B cell (primary cell): ENCODE data around the gene FFAR2. TPM values are rescaled to one million over a fixed set of nuclear protein-coding genes. Genes with fewer than 3 reads are reported as not detected.

Source experiments
- ATAC-seq: fragments of 200-7000 bp; cut with Tn5 transposase; one replicate; pipeline ENCODE4 v1.10.0; 2021; ENCODE audit warnings: low read depth, mild to moderate bottlenecking, moderate number of reproducible peaks, moderate library complexity
- CTCF ChIA-PET: fragments of 350-600 bp; sonication (Branson Sonifier 250); formaldehyde crosslinking; loops from one replicate; lab custom pipeline; 2021; ENCODE audit warnings: antibody characterized with exemption, inconsistent platforms; lab: Charles Lee
- POLR2A ChIA-PET: fragments of 350-600 bp; sonication (Branson Sonifier 250); formaldehyde crosslinking; loops from one replicate; lab custom pipeline; 2021; ENCODE audit warnings: antibody characterized with exemption; lab: Charles Lee
- DNase-seq: peaks from one replicate; pipeline ENCODE4 v3.0.0; 2013
- H2AFZ ChIP-seq: 2 replicates; pipeline ENCODE4 v1.6.1; 2012; ENCODE audit warnings: mild to moderate bottlenecking, low read depth, low read length; ENCODE audit not compliant: insufficient read depth, poor library complexity, severe bottlenecking
- H3K27ac ChIP-seq, 2 donors: 1 replicate in 1 of 2; 2 replicates in 1 of 2; pipeline ENCODE4 v1.5.1; 2012 to 2013; ENCODE audit warnings: low read length in 2 of 2, mild to moderate bottlenecking in 2 of 2, moderate library complexity in 1 of 2
- H3K27me3 ChIP-seq, 4 experiments: fragments of 200-600 bp in 1 of 4; sonication (generic) in 1 of 4; replicated peaks in 1 of 4; 1 replicate in 2 of 4; 2 replicates in 2 of 4; pipeline versions ENCODE4 v1.6.1 to v1.7.0; 2013 to 2016; ENCODE audit warnings: low read length in 3 of 4, mild to moderate bottlenecking in 2 of 4, mixed read lengths in 1 of 4, moderate library complexity in 1 of 4; ENCODE audit not compliant: insufficient read depth in 4 of 4, control insufficient read depth in 3 of 4; ENCODE audit errors: control extremely low read depth in 1 of 4
- H3K36me3 ChIP-seq, 2 experiments: replicated peaks in 1 of 2; 1 replicate in 1 of 2; 2 replicates in 1 of 2; pipeline versions ENCODE4 v1.6.1 to v1.7.1; 2013; ENCODE audit warnings: low read length in 1 of 2; ENCODE audit not compliant: insufficient read depth in 2 of 2, control insufficient read depth in 1 of 2; ENCODE audit errors: control extremely low read depth in 1 of 2, extremely low read depth in 1 of 2
- H3K4me1 ChIP-seq, 2 donors: fragments of 200-600 bp in 1 of 2; sonication (generic) in 1 of 2; 1 replicate in 1 of 2; 2 replicates in 1 of 2; pipeline versions ENCODE4 v1.5.1 to v1.6.1; 2013 to 2017; ENCODE audit warnings: low read length in 2 of 2; ENCODE audit not compliant: control insufficient read depth in 2 of 2, insufficient read depth in 2 of 2
- H3K4me2 ChIP-seq: replicated peaks from 2 replicates; pipeline ENCODE3; 2012; ENCODE audit warnings: mild to moderate bottlenecking, low read depth, low read length; ENCODE audit not compliant: poor library complexity, severe bottlenecking
- H3K4me3 ChIP-seq, 5 experiments: fragments of 200-600 bp in 1 of 5; sonication (generic) in 1 of 5; 1 replicate in 3 of 5; 2 replicates in 2 of 5; pipeline versions ENCODE4 v1.5.1 to v1.7.0; 2011 to 2016; ENCODE audit warnings: low read length in 4 of 5, mild to moderate bottlenecking in 4 of 5, low read depth in 2 of 5, control low read depth in 1 of 5, moderate library complexity in 1 of 5; ENCODE audit not compliant: insufficient read depth in 1 of 5; ENCODE audit errors: control extremely low read depth in 1 of 5, extremely low read depth in 1 of 5
- H3K79me2 ChIP-seq: fragments of 200-600 bp; sonication (generic); one replicate; pipeline ENCODE4 v1.6.0; 2016; ENCODE audit warnings: low read length; ENCODE audit not compliant: control insufficient read depth, insufficient read depth
- H3K9ac ChIP-seq: fragments of 200-600 bp; sonication (generic); 2 replicates; pipeline ENCODE4 v1.6.1; 2017; ENCODE audit warnings: mild to moderate bottlenecking, low read length, moderate library complexity
- H3K9me3 ChIP-seq, 3 donors: one replicate each; pipeline versions ENCODE4 v1.6.1 to v1.7.1; 2013; ENCODE audit warnings: low read length in 2 of 3; ENCODE audit not compliant: control insufficient read depth in 2 of 3, insufficient read depth in 1 of 3; ENCODE audit errors: control extremely low read depth in 1 of 3
- H4K20me1 ChIP-seq: 2 replicates; pipeline ENCODE4 v1.6.0; 2012; ENCODE audit warnings: mild to moderate bottlenecking, low read length; ENCODE audit not compliant: insufficient read depth, control insufficient read depth, poor library complexity, severe bottlenecking
- H3K27ac Mint-ChIP-seq: one replicate; pipeline ENCODE4 v1.8.0; 2021; ENCODE audit warnings: mixed read lengths
- H3K27me3 Mint-ChIP-seq: one replicate; pipeline ENCODE4 v1.8.0; 2021; ENCODE audit warnings: mixed read lengths
- H3K4me1 Mint-ChIP-seq: one replicate; pipeline ENCODE4 v1.8.0; 2021; ENCODE audit warnings: mixed read lengths
- H3K4me3 Mint-ChIP-seq: one replicate; pipeline ENCODE4 v1.8.0; 2021; ENCODE audit warnings: mixed read lengths
- H3K9me3 Mint-ChIP-seq: one replicate; pipeline ENCODE4 v1.8.0; 2022; ENCODE audit warnings: mixed read lengths; ENCODE audit not compliant: insufficient read depth
- CTCF ChIP-seq: fragments of 200-600 bp; IDR thresholded peaks from one replicate; pipeline ENCODE4 v1.8.0; 2022; ENCODE audit warnings: antibody characterized with exemption, mild to moderate bottlenecking
- EZH2 ChIP-seq: IDR thresholded peaks from 2 replicates; pipeline ENCODE4 v1.6.1; 2012; ENCODE audit warnings: borderline replicate concordance, low read depth, mild to moderate bottlenecking, moderate library complexity, low read length; ENCODE audit not compliant: insufficient read depth, poor library complexity, severe bottlenecking
- WGBS: methylation state at CpG from one replicate; pipeline ENCODE4 v1.1.5; 2013; ENCODE audit warnings: missing lambda C conversion rate; ENCODE audit not compliant: insufficient coverage; 5-methylcytosine and 5-hydroxymethylcytosine counted together
- intact Hi-C: fragments of 100-400 bp; cut with micrococcal nuclease; formaldehyde crosslinking; loops from one replicate; pipeline ENCODE4 v1.10.0; 2022
- polyA plus RNA-seq: library from polyadenylated mRNA; depleted of rRNA; stranded (reverse); fragments of >200 nt; gene quantifications from 2 replicates; pipeline ENCODE4 v1.2.3, GENCODE V29; 2012
- total RNA-seq, 2 donors: library from RNA; stranded (reverse); fragments of 120-200 nt in 1 of 2; gene quantifications; 1 replicate in 1 of 2; 2 replicates in 1 of 2; pipeline versions ENCODE4 v1.2.3 to v1.2.4, GENCODE V29; 2013 to 2022

FFAR2 gene
- total and polyA plus RNA-seq, 2 donors (not counting 1 experiment from before 2014, with no cell fraction given) = 0.31 TPM; not detected in 1

- intact Hi-C loops = no loop called here
- POLR2A ChIA-PET = no interaction called here
- no peak overlapping the region for H2AFZ ChIP-seq
- H4K20me1 ChIP-seq = no peaks in the 10 kb centered on the region
- H3K4me1 ChIP-seq = no peaks in the 10 kb centered on the region
- no peak overlapping the region for H3K4me3 ChIP-seq
- TF ChIP-seq EZH2 = no peak
- TF ChIP-seq CTCF = no peak
- peaks cover 0 to 4% (median 0%) of the 10 kb centered on the region in 4 experiments for H3K27me3 ChIP-seq
- peaks cover 9% of the 10 kb centered on the region for H3K9me3 Mint-ChIP-seq
- H3K27ac Mint-ChIP-seq = no peak overlapping the region
- H3K79me2 ChIP-seq = no peaks in the 10 kb centered on the region
- WGBS = 97% methylated on average over 18 of the region's 21 CpGs
- H3K27ac ChIP-seq = no peak overlapping the region
- ATAC-seq (no peak), DNase-seq (no peak)
- no peak overlapping the region for H3K9ac ChIP-seq
- H3K36me3 ChIP-seq = no peaks in the 10 kb centered on the region
- H3K4me2 ChIP-seq = no peak overlapping the region
- CTCF ChIA-PET = interaction anchor here (1.7 to 2.3 kb wide), 2 partner anchors 9 to 33 kb away, joined by 6 read pairs; no protein-coding TSS in a partner anchor
- H3K4me3 Mint-ChIP-seq = no peak overlapping the region
- peaks cover 6% of the 10 kb centered on the region for H3K4me1 Mint-ChIP-seq
- peaks cover 0 to 24% (median 13%) of the 10 kb centered on the region in 3 donors for H3K9me3 ChIP-seq
- peaks cover 9% of the 10 kb centered on the region for H3K27me3 Mint-ChIP-seq
Observed at GRCh38 chr19:35429698-35430408, 18.2 kb upstream of the FFAR2 start.

- peaks cover 9% of the 10 kb centered on the region for H3K9me3 Mint-ChIP-seq
- peaks cover 6% of the 10 kb centered on the region for H3K4me1 Mint-ChIP-seq
- ChIA-PET CTCF (interaction anchor here (1.7 to 2.3 kb wide), 2 partner anchors 10 to 32 kb away, joined by 6 read pairs; no protein-coding TSS in a partner anchor), POLR2A (no interaction called here)
- DNase-seq = no peak
- 81% methylated on average over 3 of the region's 5 CpGs for WGBS
- TF ChIP-seq CTCF = no peak
- TF ChIP-seq EZH2 = no peak
- peaks cover 9% of the 10 kb centered on the region for H3K27me3 Mint-ChIP-seq
- H3K4me1 ChIP-seq = no peaks in the 10 kb centered on the region
- H3K79me2 ChIP-seq = no peaks in the 10 kb centered on the region
- no peak overlapping the region for H3K27ac Mint-ChIP-seq
- H3K36me3 ChIP-seq = no peaks in the 10 kb centered on the region
- no peak overlapping the region for H3K9ac ChIP-seq
- no peaks in the 10 kb centered on the region for H4K20me1 ChIP-seq
- no peak for ATAC-seq
- no peak overlapping the region for H2AFZ ChIP-seq
- no peak overlapping the region for H3K4me3 ChIP-seq
- H3K4me2 ChIP-seq = no peak overlapping the region
- H3K9me3 ChIP-seq = peaks cover 0 to 24% (median 13%) of the 10 kb centered on the region in 3 donors
- no peak overlapping the region for H3K27ac ChIP-seq
- no peak overlapping the region for H3K4me3 Mint-ChIP-seq
- intact Hi-C loops = no loop called here
- no peaks in the 10 kb centered on the region for H3K27me3 ChIP-seq
Observed at GRCh38 chr19:35430409-35431144, 17.5 kb upstream of the FFAR2 start.
